ENCODE results near the gene GNB1.

- no peak for TF ChIP-seq POLR2A (IDR thresholded peaks at IDR 0.05)
- TF ChIP-seq CTCF (IDR thresholded peaks at IDR 0.05), result peak in 3 of 7 experiments; percentile 24 to 27 (median 25)
- peak in 1 of 3 donors; percentile 12 for TF ChIP-seq POLR2AphosphoS5 (IDR thresholded peaks at IDR 0.05)
Measured at GRCh38 chr1:1788646-1789431, 102.0 kb downstream of the GNB1 start.
